Loucy (cell line): ENCODE results near the gene SYT9.
A peak's percentile ranks its signal among the peaks of the same experiment; 100 is the strongest.

ENCODE experiments used
- H2AFZ ChIP-seq: fragments of 200-600 bp; sonication (generic); 2 replicates; pipeline ENCODE4 v1.6.0; 2016; ENCODE audit warnings: antibody characterized with exemption, mild to moderate bottlenecking, low read length, moderate library complexity
- H3F3A ChIP-seq: fragments of 200-600 bp; 2 replicates; pipeline ENCODE4 v1.6.0; 2016; ENCODE audit warnings: antibody characterized with exemption, low read depth, mild to moderate bottlenecking
- H3K27me3 ChIP-seq: fragments of 200-600 bp; sonication (generic); 2 replicates; pipeline ENCODE4 v1.6.1; 2014; ENCODE audit warnings: low read length, mild to moderate bottlenecking; ENCODE audit not compliant: insufficient read depth, poor library complexity, severe bottlenecking
- H3K36me3 ChIP-seq: fragments of 200-600 bp; sonication (generic); 2 replicates; pipeline ENCODE4 v1.6.1; 2016; ENCODE audit warnings: low read length; ENCODE audit not compliant: insufficient read depth
- H3K4me1 ChIP-seq: fragments of 200-600 bp; sonication (generic); 2 replicates; pipeline ENCODE4 v1.5.1; 2014; ENCODE audit warnings: low read length, mild to moderate bottlenecking; ENCODE audit not compliant: insufficient read depth, poor library complexity, severe bottlenecking
- H3K4me2 ChIP-seq: fragments of 200-600 bp; sonication (generic); 2 replicates; pipeline ENCODE4 v1.6.0; 2014; ENCODE audit warnings: antibody characterized with exemption, low read length, low read depth, mild to moderate bottlenecking; ENCODE audit not compliant: poor library complexity, severe bottlenecking
- H3K4me3 ChIP-seq: fragments of 200-600 bp; sonication (generic); 2 replicates; pipeline ENCODE4 v1.5.1; 2014; ENCODE audit warnings: low read length, mild to moderate bottlenecking, mixed read lengths; ENCODE audit not compliant: poor library complexity, severe bottlenecking
- H3K79me2 ChIP-seq: fragments of 200-600 bp; sonication (generic); 2 replicates; pipeline ENCODE4 v1.6.1; 2014; ENCODE audit warnings: low read length; ENCODE audit not compliant: insufficient read depth
- H3K9ac ChIP-seq: fragments of 200-600 bp; sonication (generic); 2 replicates; pipeline ENCODE4 v1.6.0; 2014; ENCODE audit warnings: mild to moderate bottlenecking, low read depth, low read length, moderate library complexity; ENCODE audit not compliant: poor library complexity, severe bottlenecking
- H3K9me2 ChIP-seq: fragments of 200-600 bp; sonication (generic); replicated peaks from 2 replicates; pipeline ENCODE4 v1.6.1; 2016; ENCODE audit warnings: low read depth, low read length, mixed read lengths
- H3K9me3 ChIP-seq: fragments of 200-600 bp; sonication (generic); 2 replicates; pipeline ENCODE4 v1.6.1; 2014; ENCODE audit warnings: mild to moderate bottlenecking, antibody characterized with exemption, low read length, low read depth; ENCODE audit not compliant: insufficient read depth
- H4K20me1 ChIP-seq: fragments of 200-600 bp; sonication (generic); 2 replicates; pipeline ENCODE4 v1.6.0; 2014; ENCODE audit warnings: antibody characterized with exemption, low read length, mild to moderate bottlenecking; ENCODE audit not compliant: insufficient read depth, poor library complexity, severe bottlenecking
- EZH2phosphoT487 ChIP-seq: fragments of 200-600 bp; IDR thresholded peaks from 2 replicates; pipeline ENCODE4 v1.6.1; 2018; ENCODE audit warnings: antibody characterized with exemption, mild to moderate bottlenecking, moderate library complexity, borderline replicate concordance
- TF ChIP-seq, protein P1 (sequence below): fragments of 200-600 bp; sonication (generic); conservative IDR thresholded peaks from 2 replicates; pipeline ENCODE4 v1.5.1; 2014; ENCODE audit warnings: mild to moderate bottlenecking, antibody characterized with exemption, low read length

SYT9 gene

GRCh38 chr11:7437696-7438095 is 186.0 kb downstream of the SYT9 start:
- Histone ChIP-seq H4K20me1 (no peaks in the 10 kb centered on the region), H3K4me3 (no peak overlapping the region), H3F3A (no peaks in the 10 kb centered on the region), H3K4me2 (no peak overlapping the region), H3K79me2 (no peaks in the 10 kb centered on the region), H2AFZ (no peak overlapping the region), H3K9ac (no peak overlapping the region), H3K27me3 (no peaks in the 10 kb centered on the region), H3K36me3 (no peaks in the 10 kb centered on the region), H3K9me2 (no peaks in the 10 kb centered on the region), H3K4me1 (peaks cover 16% of the 10 kb centered on the region), H3K9me3 (no peaks in the 10 kb centered on the region)
- TF ChIP-seq EZH2phosphoT487, result no peak
- TF ChIP-seq, protein P1, sequence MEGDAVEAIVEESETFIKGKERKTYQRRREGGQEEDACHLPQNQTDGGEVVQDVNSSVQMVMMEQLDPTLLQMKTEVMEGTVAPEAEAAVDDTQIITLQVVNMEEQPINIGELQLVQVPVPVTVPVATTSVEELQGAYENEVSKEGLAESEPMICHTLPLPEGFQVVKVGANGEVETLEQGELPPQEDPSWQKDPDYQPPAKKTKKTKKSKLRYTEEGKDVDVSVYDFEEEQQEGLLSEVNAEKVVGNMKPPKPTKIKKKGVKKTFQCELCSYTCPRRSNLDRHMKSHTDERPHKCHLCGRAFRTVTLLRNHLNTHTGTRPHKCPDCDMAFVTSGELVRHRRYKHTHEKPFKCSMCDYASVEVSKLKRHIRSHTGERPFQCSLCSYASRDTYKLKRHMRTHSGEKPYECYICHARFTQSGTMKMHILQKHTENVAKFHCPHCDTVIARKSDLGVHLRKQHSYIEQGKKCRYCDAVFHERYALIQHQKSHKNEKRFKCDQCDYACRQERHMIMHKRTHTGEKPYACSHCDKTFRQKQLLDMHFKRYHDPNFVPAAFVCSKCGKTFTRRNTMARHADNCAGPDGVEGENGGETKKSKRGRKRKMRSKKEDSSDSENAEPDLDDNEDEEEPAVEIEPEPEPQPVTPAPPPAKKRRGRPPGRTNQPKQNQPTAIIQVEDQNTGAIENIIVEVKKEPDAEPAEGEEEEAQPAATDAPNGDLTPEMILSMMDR, result no peak

GRCh38 chr11:7439746-7440320 is 188.1 kb downstream of the SYT9 start:
- Histone ChIP-seq H4K20me1 (no peaks in the 10 kb centered on the region), H3K36me3 (no peaks in the 10 kb centered on the region), H3K79me2 (no peaks in the 10 kb centered on the region), H3F3A (no peaks in the 10 kb centered on the region), H3K9ac (no peak overlapping the region), H3K4me1 (peaks cover 16% of the 10 kb centered on the region), H3K27me3 (no peaks in the 10 kb centered on the region), H3K9me2 (no peaks in the 10 kb centered on the region), H3K9me3 (no peaks in the 10 kb centered on the region), H2AFZ (no peak overlapping the region), H3K4me2 (no peak overlapping the region), H3K4me3 (no peak overlapping the region)
- TF ChIP-seq EZH2phosphoT487, result no peak
- TF ChIP-seq, protein P1, result no peak

GRCh38 chr11:7442588-7443215 is 191.0 kb downstream of the SYT9 start:
- Histone ChIP-seq H3K4me2 (no peak overlapping the region), H3K27me3 (no peaks in the 10 kb centered on the region), H3F3A (no peaks in the 10 kb centered on the region), H4K20me1 (no peaks in the 10 kb centered on the region), H3K79me2 (no peaks in the 10 kb centered on the region), H3K9me2 (no peaks in the 10 kb centered on the region), H3K4me3 (no peak overlapping the region), H3K9ac (no peak overlapping the region), H3K36me3 (no peaks in the 10 kb centered on the region), H3K9me3 (no peaks in the 10 kb centered on the region), H3K4me1 (peaks cover 3% of the 10 kb centered on the region), H2AFZ (no peak overlapping the region)
- TF ChIP-seq EZH2phosphoT487, result no peak
- TF ChIP-seq, protein P1, result peak; percentile 94
